K562 (cell line): Measurements from ENCODE around the gene FAM167B. TPM values are rescaled to one million over a fixed set of nuclear protein-coding genes. Genes with fewer than 3 reads are reported as not detected.

ENCODE experiments used
- BRD4 ChIP-seq: fragments of 200-600 bp; sonication (generic); IDR thresholded peaks from 2 replicates; pipeline ENCODE4 v1.6.1; 2017; ENCODE audit warnings: inconsistent platforms
- CHD7 ChIP-seq: fragments of 200-600 bp; sonication (generic); IDR thresholded peaks from one replicate; pipeline ENCODE4 v1.6.1; 2012; ENCODE audit warnings: mild to moderate bottlenecking, low read depth, low read length, inconsistent platforms
- SAFB2 ChIP-seq: fragments of 200-400 bp; formaldehyde crosslinking; IDR thresholded peaks from 2 replicates; pipeline ENCODE4 v1.6.1; 2018; ENCODE audit warnings: borderline replicate concordance, low read length, low read depth, moderate library complexity; ENCODE audit not compliant: severe bottlenecking
- SNAPC5 ChIP-seq: fragments of 250-450 bp; sonication (Bioruptor Pico); IDR thresholded peaks from 2 replicates; pipeline ENCODE4 v1.8.0; 2021; ENCODE audit warnings: moderate library complexity, mild to moderate bottlenecking, inconsistent platforms
- SREBF2 ChIP-seq: sonication (generic); formaldehyde crosslinking; IDR thresholded peaks from 2 replicates; pipeline ENCODE4 v1.4.0; 2020; ENCODE audit warnings: mild to moderate bottlenecking, missing genetic modification reagents
- TAL1 ChIP-seq: fragments of 450-650 bp; IDR thresholded peaks from 2 replicates; pipeline ENCODE4 v1.6.1; 2016; ENCODE audit warnings: mild to moderate bottlenecking
- ZNF197 ChIP-seq: fragments of 200-800 bp; sonication (Bioruptor generic); IDR thresholded peaks from 2 replicates; pipeline ENCODE4 v1.6.1; 2016; ENCODE audit warnings: low read depth, missing genetic modification characterization, missing compliant biosample characterization
- polyA plus RNA-seq, 8 experiments: library from polyadenylated mRNA; depleted of rRNA in 4 of 8; stranded (reverse) in 5 of 8; unstranded in 3 of 8; fragments of >200 nt; fragmentation: Nextera tagmentation in 2 of 8; fragmentation: Illumina TruSeq in 1 of 8; extraction: Ambion mirVana in 2 of 8; extraction: Trizol in 1 of 8; gene quantifications; 2 replicates each; pipeline versions ENCODE4 v1.2.1 to v1.2.3, GENCODE V29; 2011 to 2014; ENCODE audit warnings: inconsistent platforms in 1 of 8, missing spikeins in 1 of 8
- total RNA-seq, 7 experiments: library from RNA; depleted of rRNA in 6 of 7; stranded (reverse); fragments of >200 nt in 6 of 7; fragmentation: Illumina TruSeq in 2 of 7; extraction: Trizol in 2 of 7; gene quantifications; 2 replicates each; pipeline versions ENCODE4 v1.2.1 to v1.2.3, GENCODE V29; 2011 to 2021; ENCODE audit warnings: low replicate concordance in 1 of 7

The FAM167B gene
- total and polyA plus RNA-seq, 9 of the 15 experiments (the other 6 are each of a cell fraction or from before 2014, with no cell fraction given): not detected

- no peak for TF ChIP-seq CHD7
- no peak for TF ChIP-seq ZNF197 (CRISPR knock-in tag)
- no peak for TF ChIP-seq SNAPC5 (CRISPR knock-in tag)
- TF ChIP-seq TAL1: no peak
- TF ChIP-seq SREBF2: no peak
- no peak for TF ChIP-seq BRD4
- no peak for TF ChIP-seq SAFB2
Measured at GRCh38 chr1:32205401-32206370, 41.3 kb upstream of the FAM167B start, which contains the start of gene IQCC (continued).
